ENCODE measurements around the gene CARM1. TPM values are rescaled to one million over a fixed set of nuclear protein-coding genes. Genes with fewer than 3 reads are reported as not detected.

CARM1 gene
- total RNA-seq, 1 donor from 2014 or later: 89.3 TPM

DNA sequence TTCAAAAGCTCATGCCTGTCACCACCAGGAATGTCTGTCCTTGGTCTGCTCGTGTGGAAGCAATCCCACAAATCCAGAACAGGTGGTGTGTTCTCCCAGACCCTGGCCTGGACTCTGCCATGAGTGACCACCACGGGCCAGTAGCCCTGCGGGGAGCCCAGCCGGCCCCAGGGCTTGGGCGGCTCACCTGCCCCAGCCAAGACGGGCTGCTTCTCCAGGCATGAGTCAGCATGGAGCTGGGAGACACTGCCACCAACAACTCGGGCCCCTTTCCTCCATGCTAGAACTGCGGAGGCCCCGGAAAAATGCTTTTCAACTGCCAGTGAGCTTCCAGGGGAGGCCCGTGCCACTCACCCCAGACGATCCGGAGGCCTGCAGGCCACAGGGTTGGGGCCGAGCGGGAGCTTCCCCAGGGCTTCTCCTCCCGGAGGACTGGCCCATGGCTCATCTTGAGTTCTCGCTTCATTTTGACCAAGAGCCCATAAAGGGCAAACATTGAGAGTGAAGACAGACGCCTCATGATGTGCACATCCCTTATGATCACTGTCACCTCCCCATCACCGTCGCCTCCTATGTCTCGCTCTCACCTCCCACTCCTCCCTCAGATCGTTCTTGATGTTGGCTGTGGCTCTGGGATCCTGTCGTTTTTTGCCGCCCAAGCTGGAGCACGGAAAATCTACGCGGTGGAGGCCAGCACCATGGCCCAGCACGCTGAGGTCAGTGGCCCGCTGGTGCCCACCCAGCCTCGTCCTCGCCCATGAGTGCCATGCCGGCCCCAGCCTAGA is 40.4 kb downstream of the CARM1 start:
- no peaks in the 10 kb centered on the region for H3K27me3 Mint-ChIP-seq (ENCODE audit: low read depth)
- DNase-seq (ENCODE audit: low spot score): no peak
- peaks cover 19% of the 10 kb centered on the region for H3K36me3 Mint-ChIP-seq (ENCODE audit: low read depth)
- no peak overlapping the region for H3K4me3 Mint-ChIP-seq (ENCODE audit: low read depth)
- H3K27ac Mint-ChIP-seq: no peak overlapping the region
- no peaks in the 10 kb centered on the region for H3K4me1 Mint-ChIP-seq (ENCODE audit: low read depth)
- intact Hi-C loops (cut with micrococcal nuclease): no loop called here
- no peaks in the 10 kb centered on the region for H3K9me3 Mint-ChIP-seq

DNA sequence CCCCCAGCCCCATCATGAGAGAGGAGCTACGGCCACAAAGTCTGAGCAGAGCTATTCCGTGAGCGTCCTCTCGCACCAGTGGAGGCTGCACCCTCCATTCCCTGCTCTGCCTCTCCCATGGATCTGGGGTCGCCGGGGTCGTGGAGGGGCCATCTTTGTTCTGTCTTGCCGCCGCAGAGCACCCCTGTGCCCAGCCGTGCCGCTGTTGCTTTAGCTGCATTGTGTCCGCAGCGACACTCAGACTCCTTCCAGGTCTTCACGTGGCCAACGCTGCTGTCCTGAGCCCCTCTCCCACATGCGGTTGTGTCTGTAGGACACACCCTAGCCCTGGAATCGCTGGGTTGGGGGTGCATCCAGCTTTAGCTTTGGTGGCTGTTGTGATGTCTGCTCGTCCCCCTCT is 41.3 kb downstream of the CARM1 start:
- intact Hi-C loops (cut with micrococcal nuclease): no loop called here
- Mint-ChIP-seq H3K36me3 (ENCODE audit: low read depth) (peaks cover 18% of the 10 kb centered on the region), H3K4me1 (ENCODE audit: low read depth) (no peaks in the 10 kb centered on the region), H3K27ac (no peak overlapping the region), H3K4me3 (ENCODE audit: low read depth) (no peak overlapping the region), H3K9me3 (no peaks in the 10 kb centered on the region), H3K27me3 (ENCODE audit: low read depth) (no peaks in the 10 kb centered on the region)
- no peak for DNase-seq (ENCODE audit: low spot score)

DNA sequence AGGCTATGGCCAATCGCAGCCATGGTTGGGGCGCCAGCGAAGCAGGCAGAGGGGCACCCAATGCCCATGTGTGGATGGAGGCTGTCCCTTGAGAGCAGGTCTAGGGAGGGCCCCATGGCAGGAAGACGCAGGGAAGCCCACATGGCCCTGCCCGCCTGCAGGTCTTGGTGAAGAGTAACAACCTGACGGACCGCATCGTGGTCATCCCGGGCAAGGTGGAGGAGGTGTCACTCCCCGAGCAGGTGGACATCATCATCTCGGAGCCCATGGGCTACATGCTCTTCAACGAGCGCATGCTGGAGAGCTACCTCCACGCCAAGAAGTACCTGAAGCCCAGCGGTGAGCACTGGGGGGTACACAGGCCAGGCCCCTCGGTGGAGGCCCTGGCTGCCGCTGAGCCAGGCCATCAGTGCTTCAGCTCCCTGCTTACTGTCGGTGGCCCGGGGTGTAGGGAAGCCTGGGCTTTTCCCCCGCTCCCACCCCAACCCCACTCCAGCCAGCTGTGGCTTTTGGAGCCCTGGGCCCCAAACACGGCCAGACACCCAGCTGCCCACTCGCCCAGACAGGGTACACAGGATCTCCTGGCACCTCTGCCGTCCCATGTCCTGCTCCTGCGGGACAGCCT is 42.5 kb downstream of the CARM1 start:
- no peak for DNase-seq (ENCODE audit: low spot score)
- Mint-ChIP-seq H3K9me3 (no peaks in the 10 kb centered on the region), H3K27ac (no peak overlapping the region), H3K36me3 (ENCODE audit: low read depth) (peaks cover 15% of the 10 kb centered on the region), H3K27me3 (ENCODE audit: low read depth) (no peaks in the 10 kb centered on the region), H3K4me3 (ENCODE audit: low read depth) (no peak overlapping the region), H3K4me1 (ENCODE audit: low read depth) (no peaks in the 10 kb centered on the region)
- intact Hi-C loops (cut with micrococcal nuclease): no loop called here

DNA sequence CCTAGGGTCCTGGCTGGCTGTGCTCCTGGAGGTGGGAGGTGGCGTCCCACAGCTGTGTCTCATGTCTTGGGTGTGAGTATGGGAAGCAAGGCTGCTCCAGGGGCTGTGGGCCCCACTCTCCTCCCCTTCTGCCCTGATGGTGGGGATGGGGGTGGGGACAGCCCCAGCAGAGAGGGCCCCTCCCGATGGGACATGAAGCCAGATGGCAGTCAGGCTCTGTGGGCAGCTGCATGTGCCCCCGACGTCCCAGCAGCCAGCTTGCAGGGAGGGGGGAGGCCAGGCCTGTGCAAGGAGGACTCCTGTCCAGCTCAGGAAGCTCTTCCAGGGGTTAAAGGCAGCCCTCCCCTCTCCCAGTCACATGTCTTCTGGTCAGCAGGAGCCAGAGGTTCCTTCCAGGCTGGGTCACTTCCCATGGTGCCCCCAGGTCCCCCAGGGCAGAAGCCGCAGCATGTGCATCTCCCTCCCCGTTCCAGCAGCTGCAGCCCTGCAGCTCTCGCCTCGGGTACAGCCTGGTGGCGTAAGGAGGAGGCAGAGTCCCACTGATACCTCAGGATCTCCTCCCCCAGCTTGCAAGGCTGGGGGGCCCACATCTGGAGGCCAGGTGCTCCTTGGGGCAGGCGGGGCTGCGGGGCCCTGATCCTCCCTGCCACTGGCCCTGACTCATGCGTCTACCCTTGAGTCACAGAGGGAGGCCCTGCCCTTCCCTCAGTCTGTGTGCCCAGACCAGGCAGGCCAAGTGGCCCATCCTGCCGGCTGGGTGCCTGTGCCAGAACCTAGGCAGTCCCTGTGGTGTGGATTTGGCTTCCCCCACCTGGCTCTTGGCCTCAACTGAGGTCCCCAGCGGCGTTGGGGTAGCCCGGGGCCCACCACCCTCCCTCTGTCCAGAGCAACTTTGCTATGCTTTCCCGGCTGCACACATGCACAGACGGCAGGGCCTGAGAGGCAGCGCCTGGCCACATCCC is 44.1 kb downstream of the CARM1 start:
- Mint-ChIP-seq H3K27me3 (ENCODE audit: low read depth) (no peaks in the 10 kb centered on the region), H3K27ac (no peak overlapping the region), H3K9me3 (no peaks in the 10 kb centered on the region), H3K4me3 (ENCODE audit: low read depth) (no peak overlapping the region), H3K4me1 (ENCODE audit: low read depth) (no peaks in the 10 kb centered on the region), H3K36me3 (ENCODE audit: low read depth) (peaks cover 19% of the 10 kb centered on the region)
- intact Hi-C loops (cut with micrococcal nuclease): no loop called here
- no peak for DNase-seq (ENCODE audit: low spot score)

- no peak for DNase-seq (ENCODE audit: low spot score)
Measured at GRCh38 chr19:10916602-10917001, 45.2 kb downstream of the CARM1 start.

GRCh38 chr19:10918359-10918758 is 47.0 kb downstream of the CARM1 start:
- no peaks in the 10 kb centered on the region for H3K27me3 Mint-ChIP-seq (ENCODE audit: low read depth)

More at GRCh38 chr19:10916602-10917001, 45.2 kb downstream of the CARM1 start:
- Mint-ChIP-seq H3K36me3 (ENCODE audit: low read depth) (peaks cover 24% of the 10 kb centered on the region), H3K27me3 (ENCODE audit: low read depth) (no peaks in the 10 kb centered on the region), H3K9me3 (no peaks in the 10 kb centered on the region), H3K27ac (no peak overlapping the region), H3K4me1 (ENCODE audit: low read depth) (no peaks in the 10 kb centered on the region), H3K4me3 (ENCODE audit: low read depth) (no peak overlapping the region)
- intact Hi-C loops (cut with micrococcal nuclease): no loop called here

GRCh38 chr19:10919352-10920287 is 48.3 kb downstream of the CARM1 start:
- no peak overlapping the region for H3K27ac Mint-ChIP-seq
- H3K36me3 Mint-ChIP-seq (ENCODE audit: low read depth): peaks cover 25% of the 10 kb centered on the region
- no peaks in the 10 kb centered on the region for H3K9me3 Mint-ChIP-seq
- no peaks in the 10 kb centered on the region for H3K4me1 Mint-ChIP-seq (ENCODE audit: low read depth)
- H3K4me3 Mint-ChIP-seq (ENCODE audit: low read depth): no peak overlapping the region
- no peak for DNase-seq (ENCODE audit: low spot score)
- no peaks in the 10 kb centered on the region for H3K27me3 Mint-ChIP-seq (ENCODE audit: low read depth)
- intact Hi-C loops (cut with micrococcal nuclease): no loop called here

More at GRCh38 chr19:10918359-10918758, 47.0 kb downstream of the CARM1 start:
- Mint-ChIP-seq H3K4me3 (ENCODE audit: low read depth) (no peak overlapping the region), H3K27ac (no peak overlapping the region), H3K4me1 (ENCODE audit: low read depth) (no peaks in the 10 kb centered on the region), H3K36me3 (ENCODE audit: low read depth) (peaks cover 23% of the 10 kb centered on the region), H3K9me3 (no peaks in the 10 kb centered on the region)
- no peak for DNase-seq (ENCODE audit: low spot score)
- intact Hi-C loops (cut with micrococcal nuclease): no loop called here

GRCh38 chr19:10920288-10920655 is 48.9 kb downstream of the CARM1 start:
- no peaks in the 10 kb centered on the region for H3K9me3 Mint-ChIP-seq
- intact Hi-C loops (cut with micrococcal nuclease): no loop called here
- H3K36me3 Mint-ChIP-seq (ENCODE audit: low read depth): peaks cover 28% of the 10 kb centered on the region
- no peak overlapping the region for H3K4me3 Mint-ChIP-seq (ENCODE audit: low read depth)
- no peak overlapping the region for H3K27ac Mint-ChIP-seq
- H3K27me3 Mint-ChIP-seq (ENCODE audit: low read depth): no peaks in the 10 kb centered on the region
- H3K4me1 Mint-ChIP-seq (ENCODE audit: low read depth): no peaks in the 10 kb centered on the region
- no peak for DNase-seq (ENCODE audit: low spot score)

DNA sequence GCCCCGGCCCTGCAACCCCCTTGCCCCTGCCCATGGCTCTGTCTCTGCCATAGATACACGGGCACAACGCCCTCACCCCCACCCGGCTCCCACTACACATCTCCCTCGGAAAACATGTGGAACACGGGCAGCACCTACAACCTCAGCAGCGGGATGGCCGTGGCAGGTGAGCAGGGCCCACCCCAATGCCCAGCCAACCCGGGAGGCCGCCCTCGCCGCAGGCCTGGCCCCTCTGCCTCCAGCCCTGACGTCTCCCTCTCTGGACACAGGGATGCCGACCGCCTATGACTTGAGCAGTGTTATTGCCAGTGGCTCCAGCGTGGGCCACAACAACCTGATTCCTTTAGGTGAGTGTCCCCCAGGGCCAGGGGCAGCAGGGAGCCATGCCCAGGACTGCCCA is 49.4 kb downstream of the CARM1 start:
- Mint-ChIP-seq H3K36me3 (ENCODE audit: low read depth) (peaks cover 31% of the 10 kb centered on the region), H3K4me3 (ENCODE audit: low read depth) (no peak overlapping the region), H3K27ac (no peak overlapping the region), H3K9me3 (no peaks in the 10 kb centered on the region), H3K4me1 (ENCODE audit: low read depth) (no peaks in the 10 kb centered on the region), H3K27me3 (ENCODE audit: low read depth) (no peaks in the 10 kb centered on the region)
- intact Hi-C loops (cut with micrococcal nuclease): no loop called here
- DNase-seq (ENCODE audit: low spot score): no peak

- Mint-ChIP-seq H3K36me3 (ENCODE audit: low read depth) (peaks cover 31% of the 10 kb centered on the region), H3K27me3 (ENCODE audit: low read depth) (no peaks in the 10 kb centered on the region), H3K9me3 (no peaks in the 10 kb centered on the region), H3K4me1 (ENCODE audit: low read depth) (no peaks in the 10 kb centered on the region), H3K4me3 (ENCODE audit: low read depth) (no peak overlapping the region), H3K27ac (no peak overlapping the region)
- DNase-seq (ENCODE audit: low spot score): no peak
- intact Hi-C loops (cut with micrococcal nuclease): no loop called here
Measured at GRCh38 chr19:10921199-10921909, 50.0 kb downstream of the CARM1 start.

DNA sequence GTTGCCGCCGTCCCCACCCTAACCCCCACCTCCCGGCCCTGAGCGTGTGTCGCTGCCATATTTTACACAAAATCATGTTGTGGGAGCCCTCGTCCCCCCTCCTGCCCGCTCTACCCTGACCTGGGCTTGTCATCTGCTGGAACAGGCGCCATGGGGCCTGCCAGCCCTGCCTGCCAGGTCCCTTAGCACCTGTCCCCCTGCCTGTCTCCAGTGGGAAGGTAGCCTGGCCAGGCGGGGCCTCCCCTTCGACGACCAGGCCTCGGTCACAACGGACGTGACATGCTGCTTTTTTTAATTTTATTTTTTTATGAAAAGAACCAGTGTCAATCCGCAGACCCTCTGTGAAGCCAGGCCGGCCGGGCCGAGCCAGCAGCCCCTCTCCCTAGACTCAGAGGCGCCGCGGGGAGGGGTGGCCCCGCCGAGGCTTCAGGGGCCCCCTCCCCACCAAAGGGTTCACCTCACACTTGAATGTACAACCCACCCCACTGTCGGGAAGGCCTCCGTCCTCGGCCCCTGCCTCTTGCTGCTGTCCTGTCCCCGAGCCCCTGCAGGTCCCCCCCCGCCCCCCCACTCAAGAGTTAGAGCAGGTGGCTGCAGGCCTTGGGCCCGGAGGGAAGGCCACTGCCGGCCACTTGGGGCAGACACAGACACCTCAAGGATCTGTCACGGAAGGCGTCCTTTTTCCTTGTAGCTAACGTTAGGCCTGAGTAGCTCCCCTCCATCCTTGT is 50.7 kb downstream of the CARM1 start:
- intact Hi-C loops (cut with micrococcal nuclease): no loop called here
- DNase-seq (ENCODE audit: low spot score): no peak
- Mint-ChIP-seq H3K27me3 (ENCODE audit: low read depth) (no peaks in the 10 kb centered on the region), H3K4me3 (ENCODE audit: low read depth) (no peak overlapping the region), H3K4me1 (ENCODE audit: low read depth) (peaks cover under 1% of the 10 kb centered on the region), H3K9me3 (no peaks in the 10 kb centered on the region), H3K27ac (no peak overlapping the region), H3K36me3 (ENCODE audit: low read depth) (peaks cover 31% of the 10 kb centered on the region)
